MG63 (cell line): ENCODE data around the gene CSRNP2. TPM values are rescaled to one million over a fixed set of nuclear protein-coding genes. Genes with fewer than 3 reads are reported as not detected.
"Not testable (repeated sequence)": the region's sequence is repeated elsewhere in the genome, so short reads cannot be mapped to it uniquely, and the experiment has no call there.

Experiments
- DNase-seq: peaks from one replicate; pipeline ENCODE4 v3.0.0-alpha.2; 2020
- H3K27me3 ChIP-seq: fragments of 250-450 bp; sonication (Bioruptor Pico); 2 replicates; pipeline ENCODE4 v1.5.1; 2020; ENCODE audit warnings: mild to moderate bottlenecking, moderate library complexity
- H3K36me3 ChIP-seq: fragments of 250-450 bp; sonication (Bioruptor Pico); 2 replicates; pipeline ENCODE4 v1.5.1; 2020; ENCODE audit warnings: mild to moderate bottlenecking, moderate library complexity
- H3K4me3 ChIP-seq: fragments of 250-450 bp; sonication (Bioruptor Pico); 2 replicates; pipeline ENCODE4 v1.5.1; 2020; ENCODE audit warnings: mild to moderate bottlenecking, moderate library complexity
- H3K9me3 ChIP-seq: fragments of 250-450 bp; sonication (Bioruptor Pico); 2 replicates; pipeline ENCODE4 v1.5.1; 2020; ENCODE audit warnings: mild to moderate bottlenecking, moderate library complexity
- total RNA-seq: library from RNA; depleted of rRNA; stranded (reverse); fragments of >200 nt; shearing (Covaris generic); gene quantifications from 2 replicates; pipeline ENCODE4 v1.2.3, GENCODE V29; 2014; ENCODE audit warnings: low replicate concordance

CSRNP2 gene
- total RNA-seq, 1 experiment from 2014 or later, result 7.8 TPM

GRCh38 chr12:51085757-51086156 is 2.4 kb upstream of the CSRNP2 start:
- Histone ChIP-seq H3K4me3 (no peak overlapping the region), H3K9me3 (no peaks in the 10 kb centered on the region), H3K27me3 (no peaks in the 10 kb centered on the region), H3K36me3 (no peaks in the 10 kb centered on the region)
- no peak for DNase-seq

DNA sequence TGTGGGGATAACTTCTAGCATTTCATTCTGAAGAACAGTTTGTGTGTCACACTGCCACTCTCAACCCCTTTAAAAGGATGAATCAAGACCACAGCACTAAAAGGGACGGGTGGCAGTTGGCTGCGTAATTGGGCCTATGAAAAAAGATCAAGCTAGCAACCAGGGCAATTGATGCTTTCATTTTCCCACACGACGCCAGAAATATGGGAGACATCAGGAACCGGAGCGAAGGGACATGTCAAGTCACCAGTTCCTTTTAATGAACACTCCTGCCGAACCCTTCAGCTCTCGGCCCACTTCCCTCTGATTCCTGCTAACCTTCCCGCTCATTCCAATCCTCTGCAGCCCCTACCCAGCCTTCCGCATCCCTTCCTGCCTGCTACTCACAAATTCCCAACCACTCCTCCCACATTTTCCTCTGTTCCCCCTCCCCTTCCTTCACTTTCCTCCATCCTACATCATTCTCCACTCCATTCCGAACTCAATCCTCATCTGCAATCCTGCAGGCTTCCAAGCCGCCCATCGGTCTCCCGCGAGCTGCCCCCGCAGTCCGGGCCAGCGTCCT is 753 bp downstream of the CSRNP2 start:
- DNase-seq, result peak; percentile 5
- Histone ChIP-seq H3K4me3 (peak overlapping the region; percentile 76), H3K9me3 (no peaks in the 10 kb centered on the region), H3K36me3 (no peaks in the 10 kb centered on the region), H3K27me3 (no peaks in the 10 kb centered on the region)

- Histone ChIP-seq H3K27me3 (no peaks in the 10 kb centered on the region), H3K36me3 (no peaks in the 10 kb centered on the region), H3K4me3 (no peak overlapping the region), H3K9me3 (no peaks in the 10 kb centered on the region)
- DNase-seq, result no peak
Observed at GRCh38 chr12:51081421-51081820, 2.0 kb downstream of the CSRNP2 start.

- H3K36me3 ChIP-seq, result no peaks in the 10 kb centered on the region; the same call in none of the 2 replicates
- no peak for DNase-seq
- no peaks in the 10 kb centered on the region for H3K27me3 ChIP-seq
- no peaks in the 10 kb centered on the region for H3K9me3 ChIP-seq
- H3K4me3 ChIP-seq, result no peak overlapping the region
Observed at GRCh38 chr12:51080136-51080535, 3.3 kb downstream of the CSRNP2 start.

DNA sequence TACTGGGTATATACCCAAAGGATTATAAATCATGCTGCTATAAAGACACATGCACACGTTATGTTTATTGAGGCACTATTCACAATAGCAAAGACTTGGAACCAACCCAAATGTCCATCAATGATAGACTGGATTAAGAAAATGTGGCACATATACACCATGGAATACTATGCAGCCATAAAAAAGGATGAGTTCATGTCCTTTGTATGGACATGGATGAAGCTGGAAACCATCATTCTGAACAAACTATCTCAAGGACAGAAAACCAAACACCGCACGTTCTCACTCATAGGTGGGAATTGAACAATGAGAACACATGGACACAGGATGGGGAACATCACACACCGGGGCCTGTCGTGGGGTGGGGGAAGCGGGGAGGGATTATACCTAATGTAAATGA is 4.5 kb downstream of the CSRNP2 start:
- H3K9me3 ChIP-seq, H3K4me3 ChIP-seq, DNase-seq, H3K36me3 ChIP-seq, H3K27me3 ChIP-seq: not testable (repeated sequence)

DNA sequence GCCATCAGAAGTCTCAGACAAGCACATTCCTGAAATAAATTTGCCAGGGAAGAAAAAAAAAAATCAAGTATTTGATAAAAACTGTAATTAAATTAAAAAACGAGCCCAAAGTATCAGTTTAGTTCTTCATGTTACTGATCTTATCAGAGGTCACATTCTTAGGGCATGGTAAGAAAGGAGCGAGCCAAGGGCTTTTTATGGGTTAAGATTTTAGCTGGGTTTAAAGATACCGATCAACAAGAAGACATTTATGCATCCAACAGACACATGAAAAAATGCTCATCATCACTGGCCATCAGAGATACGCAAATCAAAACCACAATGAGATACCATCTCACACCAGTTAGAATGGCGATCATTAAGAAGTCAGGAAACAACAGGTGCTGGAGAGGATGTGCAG is 5.0 kb downstream of the CSRNP2 start:
- H3K9me3 ChIP-seq, H3K27me3 ChIP-seq, H3K36me3 ChIP-seq, H3K4me3 ChIP-seq, DNase-seq: not testable (repeated sequence)

DNA sequence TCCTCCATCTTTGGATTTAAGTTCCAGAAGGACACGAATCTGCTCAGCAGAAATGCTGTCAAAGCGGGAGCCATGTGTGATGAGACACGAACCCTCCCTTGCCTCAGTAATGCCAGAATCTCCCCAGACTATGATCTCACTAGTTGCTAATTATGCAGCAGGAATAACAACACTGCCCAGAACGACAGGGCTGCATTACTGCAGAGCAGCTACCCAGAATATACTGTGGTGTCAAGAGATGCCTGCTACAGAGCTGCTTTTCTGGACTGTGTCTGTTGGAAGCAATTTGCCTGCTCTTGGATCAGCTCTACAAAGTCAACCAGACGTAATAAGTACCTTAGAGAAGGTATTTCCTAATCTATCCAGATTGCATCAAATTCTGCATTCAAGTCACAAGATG is 5.5 kb downstream of the CSRNP2 start:
- no peak for DNase-seq

DNA sequence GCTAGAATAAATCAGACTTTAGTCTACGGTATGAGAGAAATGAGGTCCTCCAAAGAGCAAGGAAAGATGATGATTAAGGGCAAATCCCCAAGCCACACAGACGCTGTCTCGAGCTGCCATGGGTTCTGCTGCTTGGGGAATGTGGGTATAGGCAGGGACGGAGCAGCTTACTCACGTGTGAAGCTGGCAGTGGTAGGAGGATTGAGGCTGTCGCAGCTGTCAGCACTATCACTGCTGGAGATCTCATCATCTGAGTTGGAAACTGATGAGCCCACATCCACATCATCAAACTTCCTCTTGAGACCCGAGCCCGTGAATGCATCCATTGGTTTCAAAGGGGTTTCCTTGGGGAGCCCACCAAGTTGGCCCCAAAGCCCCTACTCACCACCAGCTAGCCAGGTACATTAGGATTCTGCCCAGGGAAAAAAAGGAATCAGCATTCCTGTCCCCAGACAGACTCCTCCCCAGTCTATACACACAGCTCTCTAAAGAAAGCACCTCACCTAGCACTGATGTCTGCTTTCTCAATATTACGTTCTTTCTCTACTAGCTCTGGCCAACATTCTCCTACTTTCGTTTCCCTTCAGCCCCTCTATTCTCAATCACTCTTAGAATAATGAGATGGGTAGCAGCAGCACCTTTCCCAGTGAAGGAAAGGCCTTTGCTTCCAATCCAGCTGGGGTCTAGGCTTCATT is 7.0 kb downstream of the CSRNP2 start:
- Histone ChIP-seq H3K27me3 (no peaks in the 10 kb centered on the region), H3K4me3 (no peak overlapping the region), H3K36me3 (peaks cover 18% of the 10 kb centered on the region), H3K9me3 (no peaks in the 10 kb centered on the region)
- DNase-seq, result no peak

More for the DNA sequence above, 5.5 kb downstream of the CSRNP2 start:
- Histone ChIP-seq H3K9me3 (no peaks in the 10 kb centered on the region), H3K27me3 (no peaks in the 10 kb centered on the region), H3K36me3 (peaks cover 9% of the 10 kb centered on the region), H3K4me3 (no peak overlapping the region)

DNA sequence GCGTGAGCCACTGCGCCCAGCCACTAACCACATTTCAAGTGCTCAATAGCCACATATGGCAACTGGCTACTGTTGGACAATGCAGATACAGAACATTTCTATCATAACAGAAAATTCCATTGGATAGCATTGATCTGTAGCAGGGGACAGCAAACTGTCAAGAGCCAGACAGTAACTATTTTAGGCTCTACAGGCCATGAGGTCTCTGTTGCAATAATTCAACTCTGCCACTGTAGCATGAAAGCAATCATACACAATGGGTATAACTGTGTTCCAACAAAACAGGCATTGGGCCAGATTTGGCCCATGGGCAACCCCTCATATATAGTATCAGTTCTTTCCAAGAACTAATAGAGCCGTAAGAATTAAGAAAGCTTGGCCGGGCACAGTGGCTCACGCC is 8.0 kb downstream of the CSRNP2 start:
- H3K4me3 ChIP-seq, result no peak overlapping the region
- peaks cover 20% of the 10 kb centered on the region for H3K36me3 ChIP-seq
- no peak for DNase-seq
- no peaks in the 10 kb centered on the region for H3K27me3 ChIP-seq
- no peaks in the 10 kb centered on the region for H3K9me3 ChIP-seq

DNA sequence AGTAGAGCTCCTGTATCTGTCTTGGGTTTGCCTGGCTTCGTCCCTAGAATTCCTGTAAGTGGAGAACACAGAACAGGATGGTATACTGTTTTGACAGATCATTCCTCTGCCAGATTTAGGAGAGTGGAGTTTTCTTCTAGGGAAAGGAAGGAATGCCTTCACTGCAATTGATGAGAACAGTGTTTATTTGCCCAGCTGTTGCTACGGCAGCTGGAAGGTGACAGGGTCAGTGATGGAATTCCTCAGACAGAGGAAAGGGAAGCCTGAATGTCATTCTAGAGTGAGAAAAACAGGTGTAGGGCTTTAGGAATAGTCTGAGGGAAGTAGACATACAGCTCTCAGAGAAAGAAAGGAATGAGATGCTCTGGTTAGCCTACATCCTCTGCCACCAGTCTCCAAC is 11.7 kb downstream of the CSRNP2 start:
- H3K27me3 ChIP-seq, result no peaks in the 10 kb centered on the region
- no peak overlapping the region for H3K4me3 ChIP-seq
- H3K36me3 ChIP-seq, result peaks cover 44% of the 10 kb centered on the region
- no peak for DNase-seq
- H3K9me3 ChIP-seq, result no peaks in the 10 kb centered on the region

GRCh38 chr12:51070004-51070403 is 13.4 kb downstream of the CSRNP2 start:
- H3K9me3 ChIP-seq, result no peaks in the 10 kb centered on the region
- H3K4me3 ChIP-seq, result no peak overlapping the region
- H3K27me3 ChIP-seq, result no peaks in the 10 kb centered on the region
- H3K36me3 ChIP-seq, result peaks cover 52% of the 10 kb centered on the region
- DNase-seq, result no peak

DNA sequence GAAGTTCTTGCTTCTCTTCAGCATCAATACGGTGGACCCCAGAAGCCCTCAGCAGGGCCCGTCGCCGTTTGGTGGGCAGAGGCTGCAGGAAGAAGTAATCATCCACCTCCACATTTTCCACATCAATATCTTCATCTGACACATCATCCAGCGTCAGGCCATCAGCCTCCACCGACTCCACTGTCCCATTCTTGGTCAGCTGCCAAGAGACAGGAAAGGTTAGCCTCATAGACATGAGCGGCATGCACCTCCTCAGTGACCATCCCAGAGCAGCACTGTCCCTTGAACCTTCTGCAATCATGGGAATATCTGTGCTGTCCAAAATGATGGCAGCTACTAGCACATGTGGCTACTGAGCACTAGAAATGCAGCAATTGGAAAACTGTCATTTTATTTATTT is 15.6 kb downstream of the CSRNP2 start:
- Histone ChIP-seq H3K27me3 (no peaks in the 10 kb centered on the region), H3K9me3 (no peaks in the 10 kb centered on the region), H3K4me3 (no peak overlapping the region), H3K36me3 (peaks cover 49% of the 10 kb centered on the region)
- no peak for DNase-seq

- DNase-seq, result no peak
- H3K9me3 ChIP-seq, result no peaks in the 10 kb centered on the region
- peaks cover 52% of the 10 kb centered on the region for H3K36me3 ChIP-seq
- no peaks in the 10 kb centered on the region for H3K27me3 ChIP-seq
- H3K4me3 ChIP-seq, result no peak overlapping the region
Observed at GRCh38 chr12:51067229-51067628, 16.2 kb downstream of the CSRNP2 start.

- Histone ChIP-seq H3K36me3 (peaks cover 61% of the 10 kb centered on the region), H3K4me3 (no peak overlapping the region), H3K9me3 (no peaks in the 10 kb centered on the region), H3K27me3 (no peaks in the 10 kb centered on the region)
- no peak for DNase-seq
Observed at GRCh38 chr12:51065530-51065929, 17.9 kb downstream of the CSRNP2 start.

GRCh38 chr12:51062631-51063397 is 20.6 kb downstream of the CSRNP2 start:
- Histone ChIP-seq H3K27me3 (no peaks in the 10 kb centered on the region), H3K4me3 (no peak overlapping the region), H3K9me3 (no peaks in the 10 kb centered on the region), H3K36me3 (peaks cover 73% of the 10 kb centered on the region)
- no peak for DNase-seq

DNA sequence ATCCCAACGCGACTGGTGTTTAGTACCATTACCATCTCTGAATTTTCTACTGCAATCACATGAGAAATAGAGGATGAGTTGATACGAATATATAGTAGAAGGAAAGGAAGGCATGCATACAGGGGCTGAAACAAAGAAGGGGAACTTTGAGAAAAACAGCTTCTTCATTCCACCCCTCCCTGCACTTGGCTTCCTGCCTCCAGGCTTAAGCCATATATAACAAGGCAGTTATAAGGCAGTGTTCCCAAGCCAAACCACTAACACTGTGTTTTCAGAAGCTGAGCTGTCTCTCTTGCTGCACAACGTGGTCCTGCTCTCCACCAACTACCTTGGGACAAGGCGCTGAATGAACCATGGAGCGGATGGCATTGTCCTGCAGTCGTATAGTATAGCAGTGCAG is 24.3 kb downstream of the CSRNP2 start:
- DNase-seq, result no peak
- Histone ChIP-seq H3K27me3 (no peaks in the 10 kb centered on the region), H3K36me3 (peaks cover 85% of the 10 kb centered on the region), H3K9me3 (no peaks in the 10 kb centered on the region), H3K4me3 (no peak overlapping the region)

DNA sequence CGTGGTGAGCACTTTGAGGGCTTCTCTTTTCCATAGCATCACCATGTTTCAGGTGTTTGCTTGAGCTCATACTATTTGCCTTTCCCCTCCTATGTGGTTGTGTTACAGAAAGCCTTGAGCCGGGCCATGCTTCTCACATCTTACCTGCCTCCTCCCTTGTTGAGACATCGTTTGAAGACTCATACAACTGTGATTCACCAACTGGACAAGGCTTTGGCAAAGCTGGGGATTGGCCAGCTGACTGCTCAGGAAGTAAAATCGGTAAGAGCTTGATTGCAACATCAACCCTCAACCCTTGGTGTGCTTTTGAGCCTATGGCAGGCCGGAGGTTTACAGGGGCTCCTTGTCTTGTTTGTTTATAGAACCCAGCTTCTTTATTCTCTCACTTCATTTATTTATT is 27.2 kb downstream of the CSRNP2 start:
- peak; percentile 65 for DNase-seq
- no peak overlapping the region for H3K4me3 ChIP-seq
- no peaks in the 10 kb centered on the region for H3K9me3 ChIP-seq
- no peaks in the 10 kb centered on the region for H3K27me3 ChIP-seq
- H3K36me3 ChIP-seq, result peaks cover 80% of the 10 kb centered on the region

DNA sequence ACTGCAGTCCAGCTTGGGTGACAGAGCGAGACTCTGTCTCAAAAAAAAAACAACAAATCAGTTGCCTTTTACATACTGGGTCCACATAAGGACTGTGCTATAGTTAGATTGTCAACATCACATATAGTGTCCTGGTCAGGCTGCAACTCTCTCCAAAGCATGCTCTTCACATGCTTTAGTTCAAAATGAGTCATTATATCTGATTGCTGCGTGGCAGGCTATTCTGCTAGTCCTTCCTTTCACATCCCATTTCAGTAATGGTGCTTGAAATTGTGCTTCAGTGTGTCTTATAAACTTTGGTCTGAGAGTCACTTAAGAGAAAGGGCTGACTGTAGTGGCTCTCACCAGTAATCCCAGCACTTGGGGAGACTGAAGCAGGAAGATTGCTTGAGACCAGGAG is 28.3 kb downstream of the CSRNP2 start:
- Histone ChIP-seq H3K9me3 (no peaks in the 10 kb centered on the region), H3K27me3 (no peaks in the 10 kb centered on the region), H3K4me3 (no peak overlapping the region), H3K36me3 (peaks cover 80% of the 10 kb centered on the region)
- DNase-seq, result no peak
